ENCODE data around the gene WDR13.
"Not testable (repeated sequence)": the region's sequence is repeated elsewhere in the genome, so short reads cannot be mapped to it uniquely, and the experiment has no call there.

Gene WDR13

GRCh38 chrX:48645669-48646068 is 48.4 kb downstream of the WDR13 start:
- DNase-seq (ENCODE audit: low read depth in 1 of 2, low spot score in 1 of 2), result no peak
- TF ChIP-seq JUND (IDR thresholded peaks at IDR 0.05; ENCODE audit: low read depth), result no peak
- in situ Hi-C loops (cut with HindIII; ENCODE audit: low pct_unique_long_range_greater_than_20kb, low sequenced_read_pairs), result no loop called here

GRCh38 chrX:48648336-48648751 is 51.1 kb downstream of the WDR13 start:
- in situ Hi-C loops (cut with HindIII; ENCODE audit: low pct_unique_long_range_greater_than_20kb, low sequenced_read_pairs), result no loop called here
- peak in 1 of 2 experiments; percentile 81 for DNase-seq (ENCODE audit: low read depth in 1 of 2, low spot score in 1 of 2)
- no peak for TF ChIP-seq JUND (IDR thresholded peaks at IDR 0.05; ENCODE audit: low read depth)

GRCh38 chrX:48649102-48649501 is 51.8 kb downstream of the WDR13 start:
- TF ChIP-seq JUND (IDR thresholded peaks at IDR 0.05; ENCODE audit: low read depth), result no peak
- no peak for DNase-seq (ENCODE audit: low read depth in 1 of 2, low spot score in 1 of 2)
- in situ Hi-C loops (cut with HindIII; ENCODE audit: low pct_unique_long_range_greater_than_20kb, low sequenced_read_pairs), result no loop called here

- DNase-seq (ENCODE audit: low read depth in 1 of 2, low spot score in 1 of 2); in situ Hi-C loops (cut with HindIII; ENCODE audit: low pct_unique_long_range_greater_than_20kb, low sequenced_read_pairs): not testable (repeated sequence)
Measured at GRCh38 chrX:48652055-48652579, 54.8 kb downstream of the WDR13 start.

GRCh38 chrX:48654746-48655145 is 57.5 kb downstream of the WDR13 start:
- DNase-seq (ENCODE audit: low read depth in 1 of 2, low spot score in 1 of 2); in situ Hi-C loops (cut with HindIII; ENCODE audit: low pct_unique_long_range_greater_than_20kb, low sequenced_read_pairs): not testable (repeated sequence)

Data from T47D (cell line).